H1 (cell line): ENCODE results near the gene TMEM50A. TPM values are rescaled to one million over a fixed set of nuclear protein-coding genes. Genes with fewer than 3 reads are reported as not detected.
"Not testable (repeated sequence)": the region's sequence is repeated elsewhere in the genome, so short reads cannot be mapped to it uniquely, and the experiment has no call there.

Experiments
- CTCF ChIA-PET: fragments of 300-600 bp; sonication (Branson Sonifier 250); formaldehyde crosslinking; loops from one replicate; lab custom pipeline; 2021; ENCODE audit not compliant: partially characterized antibody; lab: Charles Lee
- POLR2A ChIA-PET: fragments of 300-600 bp; sonication (Branson Sonifier 250); formaldehyde crosslinking; loops from one replicate; lab custom pipeline; 2021; ENCODE audit warnings: inconsistent platforms; ENCODE audit not compliant: partially characterized antibody; lab: Charles Lee
- DNase-seq, 2 experiments: peaks; one replicate each; pipeline versions ENCODE4 v3.0.0 to v3.0.0-alpha.2; 2010 to 2022; ENCODE audit warnings: low spot score in 2 of 2, low read depth in 1 of 2, mixed read lengths in 1 of 2
- FAIRE-seq: peaks from 2 replicates; lab custom pipeline; 2011; peaks lifted over from hg19 to GRCh38; lab: Jason Lieb, UNC
- H2AFZ ChIP-seq: 2 replicates; pipeline ENCODE4 v1.8.1; 2012; ENCODE audit warnings: low read length, inconsistent platforms
- H2AK5ac ChIP-seq: 2 replicates; pipeline ENCODE4 v1.6.1; 2013; ENCODE audit warnings: low read depth, low read length
- H2BK120ac ChIP-seq: replicated peaks from 2 replicates; pipeline ENCODE3; 2013; ENCODE audit warnings: low read depth, low read length, inconsistent platforms
- H2BK12ac ChIP-seq: 2 replicates; pipeline ENCODE4 v1.6.1; 2013; ENCODE audit warnings: low read depth, low read length
- H2BK15ac ChIP-seq: 2 replicates; pipeline ENCODE4 v1.6.1; 2013; ENCODE audit warnings: low read length
- H2BK20ac ChIP-seq: 2 replicates; pipeline ENCODE4 v1.6.1; 2013; ENCODE audit warnings: low read length
- H2BK5ac ChIP-seq: 2 replicates; pipeline ENCODE4 v1.6.1; 2013; ENCODE audit warnings: low read depth, low read length
- H3K14ac ChIP-seq: 2 replicates; pipeline ENCODE4 v1.6.1; 2013; ENCODE audit warnings: inconsistent platforms; ENCODE audit not compliant: insufficient read length
- H3K18ac ChIP-seq: 2 replicates; pipeline ENCODE4 v1.6.1; 2013; ENCODE audit warnings: low read length; ENCODE audit errors: extremely low read depth
- H3K23ac ChIP-seq: 2 replicates; pipeline ENCODE4 v1.6.1; 2013; ENCODE audit warnings: inconsistent platforms; ENCODE audit not compliant: insufficient read length
- H3K23me2 ChIP-seq: 2 replicates; pipeline ENCODE4 v1.6.1; 2013; ENCODE audit warnings: low read depth, low read length
- H3K27ac ChIP-seq: 2 replicates; pipeline ENCODE4 v1.6.1; 2011; ENCODE audit warnings: low read depth, low read length, inconsistent platforms
- H3K27me3 ChIP-seq, 4 experiments: replicated peaks in 1 of 4; 1 replicate in 1 of 4; 2 replicates in 3 of 4; pipeline versions ENCODE4 v1.6.1 to v1.8.1; 2011 to 2013; ENCODE audit warnings: low read length in 3 of 4, mild to moderate bottlenecking in 3 of 4, inconsistent platforms in 2 of 4, mixed read lengths in 2 of 4, moderate library complexity in 1 of 4; ENCODE audit not compliant: control insufficient read depth in 3 of 4, insufficient read depth in 3 of 4; ENCODE audit errors: extremely low read depth in 1 of 4
- H3K36me3 ChIP-seq, 4 experiments: 2 replicates each; pipeline versions ENCODE4 v1.6.1 to v1.8.1; 2011 to 2013; ENCODE audit warnings: mild to moderate bottlenecking in 4 of 4, low read length in 3 of 4, moderate library complexity in 2 of 4, control low read depth in 1 of 4, inconsistent platforms in 1 of 4; ENCODE audit not compliant: insufficient read depth in 4 of 4, control insufficient read depth in 2 of 4
- H3K4ac ChIP-seq: replicated peaks from 2 replicates; pipeline ENCODE3; 2013; ENCODE audit warnings: low read length, low read depth, mixed read lengths, inconsistent platforms; ENCODE audit not compliant: insufficient read length
- H3K4me1 ChIP-seq, 4 experiments: replicated peaks in 1 of 4; 1 replicate in 1 of 4; 2 replicates in 3 of 4; pipeline versions ENCODE4 v1.6.1 to v1.8.1; 2011 to 2013; ENCODE audit warnings: low read length in 3 of 4, inconsistent platforms in 2 of 4, mixed read lengths in 1 of 4; ENCODE audit not compliant: insufficient read depth in 4 of 4, control insufficient read depth in 3 of 4
- H3K4me2 ChIP-seq, 2 experiments: 2 replicates each; pipeline versions ENCODE4 v1.6.1 to v1.8.1; 2011 to 2013; ENCODE audit warnings: low read depth in 2 of 2, low read length in 2 of 2, control low read depth in 1 of 2, inconsistent platforms in 1 of 2, mild to moderate bottlenecking in 1 of 2; ENCODE audit not compliant: insufficient read depth in 1 of 2
- H3K4me3 ChIP-seq, 4 experiments: fragments of 200-600, 300-600 bp in 1 of 4; sonication (generic), shearing (Covaris generic), sonication (Bioruptor Twin) in 1 of 4; 2 replicates each; pipeline versions ENCODE4 v1.5.1 to v1.8.1; 2011 to 2016; ENCODE audit warnings: low read length in 4 of 4, low read depth in 3 of 4, control low read depth in 2 of 4, inconsistent platforms in 2 of 4, mild to moderate bottlenecking in 2 of 4, mixed read lengths in 1 of 4, moderate library complexity in 1 of 4; ENCODE audit not compliant: insufficient read depth in 2 of 4; ENCODE audit errors: extremely low read depth in 1 of 4
- H3K56ac ChIP-seq: replicated peaks from 2 replicates; pipeline ENCODE3; 2013; ENCODE audit warnings: low read depth, mild to moderate bottlenecking, mixed read lengths, low read length, inconsistent platforms; ENCODE audit not compliant: insufficient read length
- H3K79me1 ChIP-seq: 2 replicates; pipeline ENCODE4 v1.6.1; 2013; ENCODE audit warnings: low read depth, low read length, control low read depth
- H3K79me2 ChIP-seq, 2 experiments: 2 replicates each; pipeline versions ENCODE4 v1.6.1 to v1.8.1; 2012 to 2013; ENCODE audit warnings: low read length in 2 of 2, mild to moderate bottlenecking in 2 of 2, inconsistent platforms in 1 of 2; ENCODE audit not compliant: insufficient read depth in 2 of 2, control insufficient read depth in 1 of 2
- H3K9ac ChIP-seq, 4 experiments: replicated peaks in 1 of 4; 1 replicate in 1 of 4; 2 replicates in 3 of 4; pipeline versions ENCODE4 v1.6.1 to v1.8.1; 2011 to 2013; ENCODE audit warnings: low read depth in 3 of 4, low read length in 3 of 4, control low read depth in 2 of 4, mild to moderate bottlenecking in 2 of 4, moderate library complexity in 2 of 4, inconsistent platforms in 1 of 4; ENCODE audit errors: extremely low read depth in 1 of 4
- H3K9me3 ChIP-seq, 2 experiments: 2 replicates each; pipeline versions ENCODE4 v1.6.1 to v1.8.1; 2012 to 2013; ENCODE audit warnings: mild to moderate bottlenecking in 2 of 2, moderate library complexity in 2 of 2, control low read depth in 1 of 2, inconsistent platforms in 1 of 2, low read depth in 1 of 2, low read length in 1 of 2, mixed read lengths in 1 of 2; ENCODE audit not compliant: insufficient read depth in 2 of 2
- H4K20me1 ChIP-seq, 2 experiments: replicated peaks in 1 of 2; 2 replicates each; pipeline versions ENCODE3 to v1.8.1; 2011 to 2013; ENCODE audit warnings: inconsistent platforms in 2 of 2, low read length in 2 of 2, mild to moderate bottlenecking in 1 of 2; ENCODE audit not compliant: insufficient read depth in 2 of 2, control insufficient read depth in 1 of 2
- H4K5ac ChIP-seq: 2 replicates; pipeline ENCODE4 v1.6.1; 2013; ENCODE audit warnings: low read length, low read depth, mixed read lengths, inconsistent platforms; ENCODE audit not compliant: insufficient read length
- H4K8ac ChIP-seq: 2 replicates; pipeline ENCODE4 v1.8.0; 2013; ENCODE audit warnings: mild to moderate bottlenecking, moderate library complexity, low read length, inconsistent platforms; ENCODE audit not compliant: insufficient read depth; ENCODE audit errors: extremely low read depth
- H4K91ac ChIP-seq: replicated peaks from 2 replicates; pipeline ENCODE3; 2013; ENCODE audit warnings: low read length, mixed read lengths, inconsistent platforms; ENCODE audit not compliant: insufficient read length
- WGBS, 2 experiments: shearing (Covaris generic) in 1 of 2; methylation state at CpG; one replicate each; pipeline versions ENCODE4 v1.1.6 to v1.1.7; 2013 to 2015; ENCODE audit warnings: low lambda C conversion rate in 2 of 2, mixed read lengths in 2 of 2, inconsistent platforms in 1 of 2, low coverage in 1 of 2, missing lambda C conversion rate in 1 of 2; ENCODE audit not compliant: insufficient replicate concordance in 2 of 2, insufficient coverage in 1 of 2, insufficient read length in 1 of 2; ENCODE audit errors: extremely low coverage in 1 of 2, missing lambda C conversion rate in 1 of 2; 5-methylcytosine and 5-hydroxymethylcytosine counted together
- polyA plus RNA-seq, 7 experiments: library from polyadenylated mRNA; depleted of rRNA in 3 of 7; stranded (reverse) in 5 of 7; unstranded in 2 of 7; fragments of >200 nt in 5 of 7; fragments of 200-250 nt in 2 of 7; gene quantifications; 1 replicate in 5 of 7; 2 replicates in 1 of 7; 4 replicates in 1 of 7; pipeline versions ENCODE4 v1.2.1 to v1.2.3, GENCODE V29; 2011 to 2013; ENCODE audit warnings: missing spikeins in 2 of 7, mixed read lengths in 2 of 7
- total RNA-seq: library from RNA; stranded (reverse); fragmentation: NEBNext Ultra II Directional; extraction: Animal tissue kit (Norgen Biotek cat#: 25700); gene quantifications from 2 replicates; pipeline ENCODE4 v1.2.1, GENCODE V29; 2021

The TMEM50A gene
- total and polyA plus RNA-seq, 2 of the 8 experiments (the other 6 are each of a cell fraction or from before 2014, with no cell fraction given): 98.6 to 111 TPM

GRCh38 chr1:25296501-25296900, 41.6 kb upstream of the TMEM50A start:
- H4K8ac ChIP-seq, H3K56ac ChIP-seq, DNase-seq, H3K4me2 ChIP-seq, H3K23me2 ChIP-seq, POLR2A ChIA-PET, H3K79me2 ChIP-seq, H3K79me1 ChIP-seq, H2BK12ac ChIP-seq, H2BK20ac ChIP-seq, H3K9me3 ChIP-seq, H3K27me3 ChIP-seq, H2BK120ac ChIP-seq, H3K36me3 ChIP-seq, H2BK15ac ChIP-seq, FAIRE-seq, H4K5ac ChIP-seq, H3K9ac ChIP-seq, H2BK5ac ChIP-seq, H3K27ac ChIP-seq, H3K23ac ChIP-seq, H3K4me1 ChIP-seq, H2AFZ ChIP-seq, H3K14ac ChIP-seq, H2AK5ac ChIP-seq, H4K91ac ChIP-seq, H3K4ac ChIP-seq, H3K4me3 ChIP-seq, CTCF ChIA-PET, H3K18ac ChIP-seq, H4K20me1 ChIP-seq: not testable (repeated sequence)
- WGBS, 2 experiments: 77% methylated on average over 5 of the region's 8 CpGs; no CpG with 5 or more reads in 1 of the 2 experiments

DNA sequence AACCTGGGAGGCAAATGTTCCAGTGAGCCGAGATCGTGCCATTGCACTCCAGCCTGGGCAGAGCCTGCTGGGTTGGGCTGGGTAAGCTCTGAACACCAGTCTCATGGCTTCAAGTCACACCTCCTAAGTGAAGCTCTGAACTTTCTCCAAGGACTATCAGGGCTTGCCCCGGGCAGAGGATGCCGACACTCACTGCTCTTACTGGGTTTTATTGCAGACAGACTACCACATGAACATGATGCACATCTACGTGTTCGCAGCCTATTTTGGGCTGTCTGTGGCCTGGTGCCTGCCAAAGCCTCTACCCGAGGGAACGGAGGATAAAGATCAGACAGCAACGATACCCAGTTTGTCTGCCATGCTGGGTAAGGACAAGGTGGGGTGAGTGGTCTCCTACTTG, 37.4 kb upstream of the TMEM50A start:
- H4K8ac ChIP-seq, H2BK120ac ChIP-seq, H2BK15ac ChIP-seq, H3K23ac ChIP-seq, H2AFZ ChIP-seq, H3K4ac ChIP-seq, H3K4me3 ChIP-seq, DNase-seq, H3K79me2 ChIP-seq, H2AK5ac ChIP-seq, H3K14ac ChIP-seq, H3K27me3 ChIP-seq, POLR2A ChIA-PET, H2BK12ac ChIP-seq, H4K5ac ChIP-seq, CTCF ChIA-PET, H3K56ac ChIP-seq, H2BK5ac ChIP-seq, H3K79me1 ChIP-seq, H4K91ac ChIP-seq, H3K23me2 ChIP-seq, FAIRE-seq, H3K4me2 ChIP-seq, H3K4me1 ChIP-seq, H3K27ac ChIP-seq, H3K9ac ChIP-seq, H2BK20ac ChIP-seq, H4K20me1 ChIP-seq, H3K9me3 ChIP-seq, H3K36me3 ChIP-seq, H3K18ac ChIP-seq: not testable (repeated sequence)
- 92% methylated on average over 7 of the region's 9 CpGs; no CpG with 5 or more reads in 1 of the 2 experiments for WGBS, 2 experiments
